ENCODE data around the gene RFTN1. TPM values are rescaled to one million over a fixed set of nuclear protein-coding genes. Genes with fewer than 3 reads are reported as not detected.

Gene RFTN1
- total and polyA plus RNA-seq, 9 of the 15 experiments (the other 6 are each of a cell fraction or from before 2014, with no cell fraction given) = 0.08 to 0.51 (median 0.11) TPM; not detected in 6

- peaks cover 0 to 7% of the 10 kb centered on the region in 2 experiments; a peak in 4 of 5 replicates for H3K27me3 ChIP-seq (ENCODE audit: control insufficient read depth in 2 of 2, insufficient read depth in 2 of 2, low read length in 2 of 2)
- intact Hi-C loops (cut with micrococcal nuclease) (no loop called here), in situ Hi-C loops (cut with MboI) (no loop called here)
- CTCF ChIA-PET (ENCODE audit: low intra/inter-chr PET ratio) = no interaction called here
- DNase-seq (ENCODE audit: extremely low read depth in 1 of 4, low spot score in 3 of 4) = no peak
- 22% methylated on average over 3 of the region's 3 CpGs for WGBS (ENCODE audit: insufficient coverage, low coverage, missing lambda C conversion rate)
- no peak overlapping the region for H3K4me3 ChIP-seq
- H3K9ac ChIP-seq (ENCODE audit: insufficient read depth in 1 of 2, low read depth in 2 of 2, low read length in 2 of 2) = no peak overlapping the region
- no peaks in the 10 kb centered on the region for H3K9me3 ChIP-seq (replicated peaks; ENCODE audit: control insufficient read depth, insufficient read depth, low read depth, low read length)
- no peak overlapping the region for H3K27ac ChIP-seq (ENCODE audit: extremely low read depth, low read depth, low read length)
- H3K36me3 ChIP-seq (ENCODE audit: control insufficient read depth, insufficient read depth, low read length) = no peaks in the 10 kb centered on the region
- no peaks in the 10 kb centered on the region for H3K79me2 ChIP-seq (ENCODE audit: control insufficient read depth, insufficient read depth, low read length)
- H3K9me1 ChIP-seq (ENCODE audit: control insufficient read depth, insufficient read depth, low read length) = no peaks in the 10 kb centered on the region
- H2AFZ ChIP-seq (ENCODE audit: low read depth, low read length) = no peak overlapping the region
- no peak for ATAC-seq
- no peak overlapping the region for H3K4me2 ChIP-seq (ENCODE audit: insufficient read depth, low read length)
- H4K20me1 ChIP-seq (replicated peaks; ENCODE audit: control insufficient read depth, insufficient read depth, low read length) = 0 out of 2 replicates have a peak, but pooled peaks cover 4% of the 10 kb centered on the region
- TF ChIP-seq, protein P1, sequence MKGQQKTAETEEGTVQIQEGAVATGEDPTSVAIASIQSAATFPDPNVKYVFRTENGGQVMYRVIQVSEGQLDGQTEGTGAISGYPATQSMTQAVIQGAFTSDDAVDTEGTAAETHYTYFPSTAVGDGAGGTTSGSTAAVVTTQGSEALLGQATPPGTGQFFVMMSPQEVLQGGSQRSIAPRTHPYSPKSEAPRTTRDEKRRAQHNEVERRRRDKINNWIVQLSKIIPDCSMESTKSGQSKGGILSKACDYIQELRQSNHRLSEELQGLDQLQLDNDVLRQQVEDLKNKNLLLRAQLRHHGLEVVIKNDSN (CRISPR knock-in tag; IDR thresholded peaks at IDR 0.05) = no peak
- TF ChIP-seq BCOR (IDR thresholded peaks at IDR 0.05) (no peak), DACH1 (IDR thresholded peaks at IDR 0.05; ENCODE audit: partially characterized antibody) (no peak), MBD2 (IDR thresholded peaks at IDR 0.05; ENCODE audit: borderline replicate concordance, low read depth) (no peak), POLR2AphosphoS5 (IDR thresholded peaks at IDR 0.05; ENCODE audit: control insufficient read depth, insufficient read depth, low read depth, low read length) (no peak), ZNF586 (CRISPR knock-in tag; conservative IDR thresholded peaks at IDR 0.05) (no peak), SRSF1 (IDR thresholded peaks at IDR 0.05; ENCODE audit: low read depth, low read length) (no peak), ZNF253 (CRISPR knock-in tag; conservative IDR thresholded peaks at IDR 0.05) (no peak), TAF9B (IDR thresholded peaks at IDR 0.05; ENCODE audit: partially characterized antibody) (no peak), ZNF444 (CRISPR knock-in tag; IDR thresholded peaks at IDR 0.05) (no peak), BRF1 (IDR thresholded peaks at IDR 0.05; ENCODE audit: borderline replicate concordance, extremely low read depth, insufficient read length) (no peak)
- TF ChIP-seq, protein P2, sequence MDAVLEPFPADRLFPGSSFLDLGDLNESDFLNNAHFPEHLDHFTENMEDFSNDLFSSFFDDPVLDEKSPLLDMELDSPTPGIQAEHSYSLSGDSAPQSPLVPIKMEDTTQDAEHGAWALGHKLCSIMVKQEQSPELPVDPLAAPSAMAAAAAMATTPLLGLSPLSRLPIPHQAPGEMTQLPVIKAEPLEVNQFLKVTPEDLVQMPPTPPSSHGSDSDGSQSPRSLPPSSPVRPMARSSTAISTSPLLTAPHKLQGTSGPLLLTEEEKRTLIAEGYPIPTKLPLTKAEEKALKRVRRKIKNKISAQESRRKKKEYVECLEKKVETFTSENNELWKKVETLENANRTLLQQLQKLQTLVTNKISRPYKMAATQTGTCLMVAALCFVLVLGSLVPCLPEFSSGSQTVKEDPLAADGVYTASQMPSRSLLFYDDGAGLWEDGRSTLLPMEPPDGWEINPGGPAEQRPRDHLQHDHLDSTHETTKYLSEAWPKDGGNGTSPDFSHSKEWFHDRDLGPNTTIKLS (IDR thresholded peaks at IDR 0.05; ENCODE audit: borderline replicate concordance, low read depth) = no peak
- TF ChIP-seq, protein P3, sequence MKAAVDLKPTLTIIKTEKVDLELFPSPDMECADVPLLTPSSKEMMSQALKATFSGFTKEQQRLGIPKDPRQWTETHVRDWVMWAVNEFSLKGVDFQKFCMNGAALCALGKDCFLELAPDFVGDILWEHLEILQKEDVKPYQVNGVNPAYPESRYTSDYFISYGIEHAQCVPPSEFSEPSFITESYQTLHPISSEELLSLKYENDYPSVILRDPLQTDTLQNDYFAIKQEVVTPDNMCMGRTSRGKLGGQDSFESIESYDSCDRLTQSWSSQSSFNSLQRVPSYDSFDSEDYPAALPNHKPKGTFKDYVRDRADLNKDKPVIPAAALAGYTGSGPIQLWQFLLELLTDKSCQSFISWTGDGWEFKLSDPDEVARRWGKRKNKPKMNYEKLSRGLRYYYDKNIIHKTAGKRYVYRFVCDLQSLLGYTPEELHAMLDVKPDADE (conservative IDR thresholded peaks at IDR 0.05; ENCODE audit: control insufficient read depth, low read depth, low read length) = no peak
- peaks cover 0 to 3% of the 10 kb centered on the region in 2 experiments; a peak in 1 of 5 replicates for H3K4me1 ChIP-seq (replicated peaks in 1 of 2; ENCODE audit: control insufficient read depth in 2 of 2, insufficient read depth in 2 of 2, low read length in 2 of 2)
- no peak for FAIRE-seq
- POLR2A ChIA-PET = interaction anchor here (0.8 kb wide), 1 partner anchor 9 kb away, joined by 3 read pairs; no protein-coding TSS in a partner anchor
- no TSS peak for BruUV-seq (replicated peaks)
These were observed 134.6 kb downstream of the RFTN1 start for GRCh38 chr3:16378920-16379319.
